SH-SY5Y (cell line): Measurements from ENCODE around the gene GPR18.

Experiments
- GATA2 ChIP-seq: IDR thresholded peaks from 2 replicates; pipeline ENCODE4 v1.6.1; 2011; ENCODE audit warnings: mild to moderate bottlenecking, low read depth, low read length
- GATA3 ChIP-seq: IDR thresholded peaks from 2 replicates; pipeline ENCODE4 v1.6.1; 2011; ENCODE audit warnings: low read depth, mild to moderate bottlenecking, low read length, moderate library complexity

DNA sequence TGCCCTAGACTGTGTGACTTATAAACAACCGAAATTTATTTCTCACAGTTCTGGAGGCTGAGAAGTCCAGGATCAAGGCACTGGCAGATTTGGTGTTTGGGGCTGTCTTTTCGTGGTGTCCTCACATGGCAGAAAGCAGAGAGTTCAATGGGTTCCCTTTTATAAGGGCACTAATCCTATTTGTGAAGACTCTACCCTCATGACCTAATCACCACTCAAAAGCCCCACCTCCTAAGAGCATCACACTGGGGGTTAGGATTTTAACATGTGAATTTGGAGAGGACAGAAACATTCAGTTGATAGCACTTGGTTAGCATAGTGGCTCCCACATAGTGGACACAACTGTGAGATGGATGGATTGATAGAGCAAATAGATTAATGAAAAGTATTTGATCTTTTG is 21.5 kb upstream of the GPR18 start:
- TF ChIP-seq GATA2 (no peak), GATA3 (no peak)
